H1 (cell line): Measurements from ENCODE around the gene FPGS.

Experiments
- SRF ChIP-seq: IDR thresholded peaks from 2 replicates; pipeline ENCODE4 v1.6.1; 2011; ENCODE audit warnings: mild to moderate bottlenecking, low read depth, low read length, moderate library complexity
- TAF1 ChIP-seq: IDR thresholded peaks from 2 replicates; pipeline ENCODE4 v1.6.1; 2011; ENCODE audit warnings: mild to moderate bottlenecking, low read depth, low read length

- TF ChIP-seq SRF (no peak), TAF1 (no peak)
These were observed 35.3 kb upstream of the FPGS start for GRCh38 chr9:127767410-127767809.
